ENCODE results near the gene LAMTOR4. TPM values are rescaled to one million over a fixed set of nuclear protein-coding genes. Genes with fewer than 3 reads are reported as not detected.
A peak's percentile ranks its signal among the peaks of the same experiment; 100 is the strongest.
"Not testable (repeated sequence)": the region's sequence is repeated elsewhere in the genome, so short reads cannot be mapped to it uniquely, and the experiment has no call there.

LAMTOR4 gene
- total RNA-seq, 1 donor from 2014 or later = 105 TPM

GRCh38 chr7:100141555-100141949 lies 7.2 kb upstream of the LAMTOR4 start:
- Mint-ChIP-seq H3K27me3 (ENCODE audit: low read depth) (peaks cover 7% of the 10 kb centered on the region), H3K36me3 (no peaks in the 10 kb centered on the region), H3K9me3 (no peaks in the 10 kb centered on the region), H3K4me3 (no peak overlapping the region), H3K4me1 (peaks cover 3% of the 10 kb centered on the region), H3K27ac (no peak overlapping the region)
- TF ChIP-seq CTCF (IDR thresholded peaks at IDR 0.05; ENCODE audit: unreplicated experiment) = no peak
- DNase-seq (ENCODE audit: low spot score in 2 of 2, unreplicated experiment in 2 of 2) = no peak

GRCh38 chr7:100142461-100142860 lies 6.3 kb upstream of the LAMTOR4 start:
- Mint-ChIP-seq H3K9me3 (no peaks in the 10 kb centered on the region), H3K4me1 (peaks cover 3% of the 10 kb centered on the region), H3K27me3 (ENCODE audit: low read depth) (peaks cover 7% of the 10 kb centered on the region), H3K27ac (no peak overlapping the region), H3K36me3 (no peaks in the 10 kb centered on the region), H3K4me3 (no peak overlapping the region)
- no peak for DNase-seq (ENCODE audit: low spot score in 2 of 2, unreplicated experiment in 2 of 2)
- TF ChIP-seq CTCF (IDR thresholded peaks at IDR 0.05; ENCODE audit: unreplicated experiment) = no peak

DNA sequence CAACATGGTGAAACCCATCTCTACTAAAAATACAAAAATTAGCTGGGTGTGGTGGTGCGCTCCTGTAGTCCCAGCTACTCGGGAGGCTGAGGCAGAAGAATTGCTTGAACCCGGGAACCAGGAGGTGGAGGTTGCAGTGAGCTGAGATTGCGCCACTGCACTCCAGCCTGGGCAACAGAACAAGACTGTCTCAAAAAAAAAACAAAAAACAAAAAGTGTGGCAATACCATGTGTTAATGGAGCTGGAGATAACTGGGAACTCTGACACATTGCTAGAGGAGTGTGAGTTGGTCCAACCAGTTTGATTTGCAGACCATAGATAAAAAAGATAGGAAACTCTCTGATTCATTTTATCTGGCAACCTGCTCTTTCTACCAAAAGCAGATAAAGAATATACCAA lies 2.4 kb upstream of the LAMTOR4 start:
- H3K36me3 Mint-ChIP-seq; H3K4me3 Mint-ChIP-seq; H3K27me3 Mint-ChIP-seq (ENCODE audit: low read depth); DNase-seq (ENCODE audit: low spot score in 2 of 2, unreplicated experiment in 2 of 2); H3K27ac Mint-ChIP-seq; H3K9me3 Mint-ChIP-seq: not testable (repeated sequence)
- peaks cover 22% of the 10 kb centered on the region for H3K4me1 Mint-ChIP-seq

- no peak overlapping the region for H3K27ac Mint-ChIP-seq
- peaks cover 22% of the 10 kb centered on the region for H3K4me1 Mint-ChIP-seq
- no peaks in the 10 kb centered on the region for H3K9me3 Mint-ChIP-seq
- H3K36me3 Mint-ChIP-seq = peaks cover 6% of the 10 kb centered on the region
- no peak for DNase-seq (ENCODE audit: low spot score in 2 of 2, unreplicated experiment in 2 of 2)
- TF ChIP-seq CTCF (IDR thresholded peaks at IDR 0.05; ENCODE audit: unreplicated experiment) = no peak
- no peaks in the 10 kb centered on the region for H3K27me3 Mint-ChIP-seq (ENCODE audit: low read depth)
- no peak overlapping the region for H3K4me3 Mint-ChIP-seq
Observed at GRCh38 chr7:100147278-100147677, 1.4 kb upstream of the LAMTOR4 start.

DNA sequence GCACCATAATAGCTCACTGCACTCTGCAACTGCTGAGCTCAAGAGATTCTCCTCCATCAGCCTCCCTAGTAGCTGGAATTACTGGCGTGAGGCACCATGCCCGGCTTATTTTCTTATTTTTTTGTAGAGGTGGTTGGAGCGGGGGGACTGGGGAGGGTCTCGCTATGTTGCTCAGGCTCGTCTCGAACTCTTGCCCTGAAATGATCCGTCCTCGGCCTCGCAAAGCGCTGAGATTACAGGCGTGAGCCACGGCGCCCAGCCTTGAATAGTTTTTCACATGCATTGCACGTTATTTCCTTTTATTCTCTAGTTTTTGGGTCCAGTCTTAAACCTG lies 526 bp upstream of the LAMTOR4 start:
- Mint-ChIP-seq H3K4me3 (peak overlapping the region; percentile 99), H3K4me1 (peaks cover 19% of the 10 kb centered on the region), H3K27me3 (ENCODE audit: low read depth) (no peaks in the 10 kb centered on the region), H3K36me3 (peaks cover 10% of the 10 kb centered on the region), H3K27ac (peak overlapping the region; percentile 96), H3K9me3 (no peaks in the 10 kb centered on the region)
- TF ChIP-seq CTCF (IDR thresholded peaks at IDR 0.05; ENCODE audit: unreplicated experiment) = no peak
- no peak for DNase-seq (ENCODE audit: low spot score in 2 of 2, unreplicated experiment in 2 of 2)

- no peak overlapping the region for H3K4me3 Mint-ChIP-seq
- TF ChIP-seq CTCF (IDR thresholded peaks at IDR 0.05; ENCODE audit: unreplicated experiment) = no peak
- H3K27ac Mint-ChIP-seq = no peak overlapping the region
- H3K36me3 Mint-ChIP-seq = peaks cover 10% of the 10 kb centered on the region
- no peak for DNase-seq (ENCODE audit: low spot score in 2 of 2, unreplicated experiment in 2 of 2)
- H3K9me3 Mint-ChIP-seq = no peaks in the 10 kb centered on the region
- peaks cover 21% of the 10 kb centered on the region for H3K4me1 Mint-ChIP-seq
- H3K27me3 Mint-ChIP-seq (ENCODE audit: low read depth) = no peaks in the 10 kb centered on the region
Observed at GRCh38 chr7:100152404-100152803, 3.7 kb downstream of the LAMTOR4 start.

All from mesothelial cell of epicardium (in vitro differentiated cells).